NCI-H2107 treated with DMSO at 0.1 percent for 48 hours (cell line): ENCODE results near the gene TREH.
"Not testable (repeated sequence)": the region's sequence is repeated elsewhere in the genome, so short reads cannot be mapped to it uniquely, and the experiment has no call there.

Experiments used
- DNase-seq: peaks from one replicate; lab custom pipeline; 2025; ENCODE audit not compliant: unreplicated experiment; lab: John Stamatoyannopoulos, UW

The TREH gene

DNA sequence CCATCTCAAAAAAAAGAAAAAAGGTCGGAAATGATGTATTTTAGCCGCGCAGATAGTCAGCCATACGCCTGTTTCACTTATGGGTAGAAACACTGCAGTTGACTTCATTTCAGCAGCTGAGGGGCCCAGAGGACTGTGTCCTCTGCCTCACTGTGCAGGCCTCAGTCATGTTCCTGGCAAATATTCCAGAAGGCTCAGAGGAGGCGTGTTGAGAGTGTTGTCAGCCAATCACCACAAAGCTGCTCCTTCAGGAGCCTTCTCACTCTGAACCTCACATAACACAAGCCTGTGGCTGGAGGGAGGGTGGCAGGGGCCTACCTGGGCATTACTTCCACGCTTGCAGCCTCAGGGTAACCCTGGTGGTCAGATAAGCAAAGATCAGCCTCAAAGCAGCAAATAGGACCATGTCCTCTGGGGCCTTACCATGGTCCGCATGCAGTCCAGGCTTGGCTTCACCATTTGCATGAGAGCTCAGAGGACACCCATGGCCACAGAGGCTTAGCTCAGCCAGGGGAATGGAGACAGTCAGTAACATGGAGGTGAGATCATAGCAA, 17.3 kb upstream of the TREH start:
- DNase-seq, result no peak

DNA sequence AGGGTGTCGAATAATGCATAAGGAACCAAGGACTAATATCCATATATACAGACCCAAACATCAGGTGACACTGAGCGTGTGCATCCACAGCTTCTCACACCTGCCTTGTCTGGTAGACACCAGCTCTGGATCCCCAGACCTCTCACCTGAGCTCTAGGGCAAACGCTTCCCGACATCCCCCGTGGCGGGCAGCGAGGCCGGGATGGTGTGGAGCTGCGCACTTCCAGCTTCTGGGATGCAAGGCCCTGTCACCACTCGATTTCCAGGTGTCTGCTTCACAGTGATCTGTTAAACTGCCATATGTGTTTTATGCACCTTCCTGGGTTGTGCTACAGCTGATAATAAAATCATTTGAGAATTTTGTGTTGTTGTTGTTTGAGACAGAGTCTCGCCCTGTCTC, 15.3 kb upstream of the TREH start:
- DNase-seq, result no peak

- no peak for DNase-seq
Observed at GRCh38 chr11:118694185-118694584, 14.7 kb upstream of the TREH start.

DNA sequence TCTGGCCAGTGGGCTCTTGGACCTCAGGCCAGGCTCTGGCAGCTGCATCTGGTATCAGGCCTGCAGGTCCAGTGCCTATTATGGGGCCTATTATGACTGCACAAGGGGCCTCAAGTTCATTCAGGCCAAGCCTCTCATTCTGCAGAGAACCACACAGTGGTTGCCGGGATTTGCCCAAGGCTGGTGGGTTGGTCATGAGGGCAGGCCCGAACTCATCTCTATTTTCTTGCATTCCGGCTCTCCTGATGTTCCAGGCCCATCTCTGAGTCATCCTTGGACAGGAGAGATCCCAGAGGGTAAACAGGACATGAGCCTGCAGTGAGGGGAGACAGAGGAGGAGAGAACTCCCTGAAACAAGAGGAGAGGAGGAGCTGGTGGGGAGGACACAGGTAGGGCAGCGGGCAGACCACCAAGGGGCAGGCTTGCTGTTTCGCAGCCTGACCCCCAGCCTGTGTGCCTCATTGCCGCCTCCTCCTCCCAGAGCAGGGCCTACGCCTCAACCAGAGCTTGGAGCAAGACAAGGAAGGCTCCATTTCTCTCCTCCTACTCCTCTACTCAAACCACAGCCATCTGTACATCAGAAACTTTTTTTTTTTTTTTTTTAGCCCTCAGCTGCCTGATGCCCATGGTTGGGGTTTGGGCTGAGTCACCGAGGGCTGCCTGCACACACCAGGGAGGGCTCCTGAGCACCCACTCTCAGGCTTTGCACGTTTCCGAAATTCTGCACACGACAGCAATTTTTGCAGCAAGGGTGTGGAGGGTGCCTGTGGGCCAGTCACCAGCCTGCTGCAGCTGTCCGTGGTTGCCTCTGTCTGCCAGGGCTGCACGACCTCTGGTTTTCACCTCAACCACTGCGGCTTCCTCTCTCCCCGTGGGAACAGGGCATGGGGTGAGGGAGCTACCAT, 12.7 kb upstream of the TREH start:
- no peak for DNase-seq

- no peak for DNase-seq
Observed at GRCh38 chr11:118690553-118691304, 11.3 kb upstream of the TREH start.

DNA sequence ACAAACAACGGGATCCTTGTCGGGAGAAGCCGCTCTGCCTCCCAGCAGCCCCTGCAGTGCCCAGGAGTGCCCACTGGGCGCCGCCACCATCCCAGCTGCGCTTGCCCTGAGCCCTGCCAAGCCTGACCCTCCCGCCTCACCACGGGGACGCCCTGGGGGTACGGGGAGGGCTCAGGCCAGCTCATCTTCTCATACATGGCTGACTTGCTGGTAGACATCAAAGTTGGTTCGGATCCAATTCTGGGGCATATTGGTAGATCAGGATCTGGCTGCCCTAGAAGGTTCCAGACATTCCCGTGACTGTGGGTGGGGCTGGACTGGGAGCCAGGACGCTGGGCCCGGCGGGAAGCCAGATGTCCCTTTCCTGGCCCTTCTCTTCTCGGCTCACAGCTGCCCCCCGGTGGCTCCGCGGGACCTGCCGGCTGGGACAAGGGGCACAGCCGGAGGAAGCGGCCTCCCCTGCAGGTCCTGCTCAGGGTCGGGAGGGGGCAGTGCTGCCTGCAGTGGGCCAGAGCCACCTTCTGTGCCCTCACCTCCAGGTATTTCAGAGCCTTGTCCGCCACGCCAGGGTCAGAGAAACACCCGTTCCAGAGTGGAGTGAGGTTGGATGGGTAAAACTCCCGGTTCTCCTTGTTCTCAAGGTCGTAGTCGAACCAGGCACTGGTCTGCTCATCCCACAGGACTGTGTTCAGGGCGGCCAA, 10.6 kb upstream of the TREH start:
- peak; percentile 91 for DNase-seq

GRCh38 chr11:118689503-118689851, 10.0 kb upstream of the TREH start:
- DNase-seq, result no peak

DNA sequence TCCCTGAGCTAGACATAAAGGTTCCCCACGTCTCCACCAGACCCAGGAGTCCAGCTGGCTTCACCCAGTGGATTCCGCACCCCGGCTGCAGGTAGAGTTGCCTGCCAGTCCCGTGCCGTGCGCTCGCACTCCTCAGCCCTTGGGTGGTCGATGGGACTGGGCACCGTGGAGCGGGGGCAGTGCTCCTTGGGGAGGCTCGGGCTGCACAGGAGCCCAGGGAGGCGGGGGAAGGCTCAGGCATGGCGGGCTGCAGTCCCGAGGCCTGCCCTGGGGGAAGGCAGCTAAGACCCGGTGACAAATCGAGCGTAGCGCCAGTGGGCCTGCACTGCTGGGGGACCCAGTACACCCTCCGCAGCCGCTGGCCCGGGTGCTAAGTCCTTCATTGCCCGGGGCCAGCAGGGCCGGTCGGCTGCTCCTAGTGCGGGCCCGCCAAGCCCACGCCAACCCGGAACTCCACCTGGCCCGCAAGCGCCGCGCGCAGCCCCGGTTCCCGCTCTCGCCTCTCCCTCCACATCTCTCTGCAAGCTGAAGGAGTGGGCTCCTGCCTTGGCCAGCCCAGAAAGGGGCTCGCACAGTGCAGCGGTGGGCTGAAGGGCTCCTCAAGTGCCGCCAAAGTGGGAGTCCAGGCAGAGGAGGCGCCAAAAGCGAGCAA, 9.5 kb upstream of the TREH start:
- no peak for DNase-seq

DNA sequence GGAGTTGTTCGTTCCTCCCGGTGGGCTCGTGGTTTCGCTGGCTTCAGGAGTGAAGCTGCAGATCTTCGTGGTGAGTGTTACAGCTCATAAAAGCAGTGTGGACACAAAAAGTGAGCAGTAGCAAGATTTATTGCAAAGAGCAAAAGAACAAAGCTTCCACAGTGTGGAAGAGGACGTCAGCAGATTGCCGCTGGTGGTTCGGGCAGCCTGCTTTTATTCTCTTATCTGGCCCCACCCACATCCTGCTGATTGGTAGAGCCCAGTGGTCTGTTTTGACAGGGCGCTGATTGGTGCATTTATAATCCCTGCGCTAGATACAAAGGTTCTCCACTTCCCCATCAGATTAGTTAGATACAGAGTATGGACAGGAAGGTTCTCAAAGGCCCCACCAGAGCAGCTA, 8.9 kb upstream of the TREH start:
- DNase-seq, result not testable (repeated sequence)

- no peak for DNase-seq
Observed at GRCh38 chr11:118687906-118688305, 8.5 kb upstream of the TREH start.

- no peak for DNase-seq
Observed at GRCh38 chr11:118684187-118684586, 4.7 kb upstream of the TREH start.

DNA sequence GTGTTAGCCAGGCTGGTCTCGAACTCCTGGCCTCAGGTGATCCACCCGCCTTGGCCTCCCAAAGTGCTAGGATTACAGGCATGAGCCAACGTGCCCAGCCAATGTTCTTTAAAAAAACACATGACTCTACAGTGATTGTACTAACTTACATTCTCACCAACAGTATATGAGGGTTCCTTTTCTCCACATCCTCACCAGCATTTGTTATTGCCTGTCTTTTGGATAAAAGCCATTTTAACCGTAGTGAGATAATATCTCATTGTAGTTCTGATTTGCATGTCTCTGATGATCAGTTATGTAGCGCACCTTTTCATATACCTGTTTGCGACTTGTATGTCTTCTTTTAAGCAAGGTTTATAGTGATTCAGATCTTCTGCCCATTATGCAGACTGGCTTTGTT, 3.5 kb upstream of the TREH start:
- not testable (repeated sequence) for DNase-seq

- no peak for DNase-seq
Observed at GRCh38 chr11:118682372-118682771, 2.9 kb upstream of the TREH start.

DNA sequence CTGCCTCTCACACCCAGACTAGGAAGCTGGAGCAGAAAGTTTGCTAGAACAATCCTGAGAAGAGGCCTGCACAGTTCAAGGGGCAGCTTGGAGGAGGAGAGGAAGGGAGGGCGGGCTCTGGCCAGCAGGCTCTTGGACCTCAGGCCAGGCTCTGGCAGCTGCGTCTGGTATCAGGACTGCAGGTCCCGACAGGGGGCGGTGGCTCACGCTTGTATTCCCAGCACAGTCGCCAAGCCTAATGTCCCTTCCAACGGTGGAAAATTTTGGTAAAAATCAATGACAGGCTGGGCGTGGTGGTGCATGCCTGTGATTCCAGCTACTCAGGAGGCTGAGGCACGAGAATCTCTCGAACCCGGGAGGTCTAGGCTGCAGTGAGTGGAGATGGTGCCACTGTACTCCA, 542 bp downstream of the TREH start:
- DNase-seq, result not testable (repeated sequence)

- no peak for DNase-seq
Observed at GRCh38 chr11:118677977-118678376, 1.5 kb downstream of the TREH start.

GRCh38 chr11:118674082-118674435, 5.4 kb downstream of the TREH start:
- no peak for DNase-seq

GRCh38 chr11:118673361-118674081, 5.9 kb downstream of the TREH start:
- DNase-seq, result no peak

DNA sequence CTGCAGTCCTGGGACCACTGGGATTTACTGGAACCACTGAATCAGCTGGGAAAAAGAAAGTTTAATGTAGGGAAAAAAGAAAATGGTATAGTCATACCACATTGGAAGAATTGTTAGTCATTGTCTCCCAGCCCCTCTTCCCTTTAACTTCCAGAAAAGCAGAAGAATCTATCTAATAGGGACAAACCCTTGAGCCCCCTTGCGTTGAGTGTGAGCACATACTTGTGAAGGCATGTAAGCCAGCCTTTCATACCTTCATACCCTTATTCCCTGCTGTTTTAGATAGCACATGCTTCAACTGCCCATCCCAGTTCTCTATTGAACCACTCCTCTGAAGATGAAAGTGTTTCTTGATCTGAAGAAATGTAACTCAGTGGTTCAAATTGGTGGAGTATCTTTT, 6.6 kb downstream of the TREH start:
- no peak for DNase-seq

GRCh38 chr11:118671254-118671653, 8.2 kb downstream of the TREH start:
- DNase-seq, result no peak

DNA sequence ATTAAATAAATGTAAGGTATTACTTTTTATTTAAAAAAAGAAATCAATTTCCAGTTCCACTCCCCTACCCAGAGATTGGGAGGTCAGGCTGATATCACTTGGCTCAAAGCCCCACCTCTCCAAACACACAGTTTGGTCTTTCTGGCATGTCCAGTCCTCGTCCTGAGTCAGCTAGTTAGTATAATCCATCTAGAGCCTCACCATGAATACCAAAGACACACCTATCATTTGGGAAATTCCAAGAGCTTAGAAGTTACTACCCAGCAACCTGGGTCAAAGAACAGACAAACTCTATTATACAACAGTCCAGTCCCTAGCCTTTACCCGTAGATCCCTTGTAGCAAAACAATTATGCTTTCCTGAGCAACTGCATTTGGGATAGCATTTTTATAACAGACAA, 9.4 kb downstream of the TREH start:
- no peak for DNase-seq
